ENCODE measurements around the gene TIMP4. TPM values are rescaled to one million over a fixed set of nuclear protein-coding genes. Genes with fewer than 3 reads are reported as not detected.

The TIMP4 gene
- total RNA-seq (not detected), total RNA-seq (0 reads per million in 2 donors)

GRCh38 chr3:12158387-12159226 is at the start of gene TIMP4:
TIMP4 (minus strand) TSS chr3:12158912; CDS start chr3:12158840, 72 bp downstream.
- ATAC-seq, result no peak
- H3K27me3 Mint-ChIP-seq, result peaks cover 22% of the 10 kb centered on the region
- no peak within 1 kb of the TSS for H3K27ac Mint-ChIP-seq
- H3K36me3 Mint-ChIP-seq (ENCODE audit: low read depth), result no peaks in the 10 kb centered on the region
- peaks cover 13% of the 10 kb centered on the region for H3K4me1 Mint-ChIP-seq
- H3K4me3 Mint-ChIP-seq, result peak within 1 kb of the TSS; percentile 55
- no peak for DNase-seq
- H3K9me3 ChIP-seq (ENCODE audit: control insufficient read depth, low read length, poor library complexity, severe bottlenecking), result no peaks in the 10 kb centered on the region

- Mint-ChIP-seq H3K27ac (no peak overlapping the region), H3K4me3 (no peak overlapping the region), H3K36me3 (ENCODE audit: low read depth) (no peaks in the 10 kb centered on the region), H3K4me1 (no peaks in the 10 kb centered on the region), H3K27me3 (no peaks in the 10 kb centered on the region)
- ATAC-seq (no peak), DNase-seq (no peak)
- H3K9me3 ChIP-seq (ENCODE audit: control insufficient read depth, low read length, poor library complexity, severe bottlenecking), result no peaks in the 10 kb centered on the region
Measured at GRCh38 chr3:12205171-12205570, 46.5 kb upstream of the TIMP4 start.

- H3K36me3 Mint-ChIP-seq (ENCODE audit: low read depth), result no peaks in the 10 kb centered on the region
- DNase-seq (no peak), ATAC-seq (no peak)
- no peak overlapping the region for H3K4me3 Mint-ChIP-seq
- H3K9me3 ChIP-seq (ENCODE audit: control insufficient read depth, low read length, poor library complexity, severe bottlenecking), result no peaks in the 10 kb centered on the region
- H3K4me1 Mint-ChIP-seq, result no peaks in the 10 kb centered on the region
- H3K27me3 Mint-ChIP-seq, result no peaks in the 10 kb centered on the region
- H3K27ac Mint-ChIP-seq, result no peak overlapping the region
Measured at GRCh38 chr3:12201813-12202212, 43.1 kb upstream of the TIMP4 start.

DNA sequence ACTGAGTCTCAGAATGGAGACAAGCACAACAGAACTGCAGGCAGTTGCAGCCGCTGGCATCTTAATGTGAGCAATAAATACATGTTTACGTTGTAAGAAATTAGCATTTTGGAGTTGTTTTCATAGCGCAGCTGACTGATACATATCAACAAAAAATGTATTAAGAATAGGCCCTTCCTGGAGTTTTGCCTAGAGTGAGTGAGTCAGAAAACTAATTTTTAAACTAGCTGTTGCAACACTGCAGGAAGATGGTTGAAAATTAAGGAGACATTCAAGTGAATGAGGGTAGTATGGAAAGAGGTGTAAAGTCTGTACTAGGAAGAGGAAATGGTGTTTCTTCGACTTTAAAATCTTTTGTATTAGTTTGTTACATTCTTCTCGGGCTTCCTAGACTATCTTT is 39.6 kb upstream of the TIMP4 start:
- H3K4me1 Mint-ChIP-seq, result peaks cover 2% of the 10 kb centered on the region
- DNase-seq (no peak), ATAC-seq (no peak)
- no peaks in the 10 kb centered on the region for H3K36me3 Mint-ChIP-seq (ENCODE audit: low read depth)
- no peak overlapping the region for H3K27ac Mint-ChIP-seq
- no peaks in the 10 kb centered on the region for H3K27me3 Mint-ChIP-seq
- no peak overlapping the region for H3K4me3 Mint-ChIP-seq
- no peaks in the 10 kb centered on the region for H3K9me3 ChIP-seq (ENCODE audit: control insufficient read depth, low read length, poor library complexity, severe bottlenecking)

DNA sequence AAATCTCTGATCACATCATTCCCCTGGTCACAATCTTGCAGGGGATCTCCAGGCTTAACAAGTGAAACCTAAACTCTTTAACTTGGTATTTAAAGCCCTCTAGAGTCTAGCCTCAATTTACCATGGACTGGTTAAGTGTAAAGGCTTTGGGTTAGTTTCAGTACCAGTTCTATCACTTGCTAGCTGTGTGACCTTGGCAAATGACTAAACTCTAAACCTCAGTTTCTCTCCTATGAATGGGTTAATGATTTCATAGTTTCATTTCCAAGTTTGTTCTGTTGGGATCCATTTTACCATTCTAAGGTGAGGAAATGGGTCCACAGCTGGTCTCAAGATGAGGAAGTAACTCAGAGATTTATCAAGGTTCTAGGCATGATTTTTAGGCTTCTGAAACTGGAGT is 38.8 kb upstream of the TIMP4 start:
- no peaks in the 10 kb centered on the region for H3K9me3 ChIP-seq (ENCODE audit: control insufficient read depth, low read length, poor library complexity, severe bottlenecking)
- Mint-ChIP-seq H3K27me3 (no peaks in the 10 kb centered on the region), H3K27ac (no peak overlapping the region), H3K4me3 (no peak overlapping the region), H3K36me3 (ENCODE audit: low read depth) (no peaks in the 10 kb centered on the region), H3K4me1 (peaks cover 2% of the 10 kb centered on the region)
- no peak for ATAC-seq
- no peak for DNase-seq

- H3K4me1 Mint-ChIP-seq, result peaks cover 2% of the 10 kb centered on the region
- H3K9me3 ChIP-seq (ENCODE audit: control insufficient read depth, low read length, poor library complexity, severe bottlenecking), result no peaks in the 10 kb centered on the region
- DNase-seq (no peak), ATAC-seq (no peak)
- H3K27me3 Mint-ChIP-seq, result no peaks in the 10 kb centered on the region
- no peak overlapping the region for H3K4me3 Mint-ChIP-seq
- no peaks in the 10 kb centered on the region for H3K36me3 Mint-ChIP-seq (ENCODE audit: low read depth)
- no peak overlapping the region for H3K27ac Mint-ChIP-seq
Measured at GRCh38 chr3:12196684-12197083, 38.0 kb upstream of the TIMP4 start.

DNA sequence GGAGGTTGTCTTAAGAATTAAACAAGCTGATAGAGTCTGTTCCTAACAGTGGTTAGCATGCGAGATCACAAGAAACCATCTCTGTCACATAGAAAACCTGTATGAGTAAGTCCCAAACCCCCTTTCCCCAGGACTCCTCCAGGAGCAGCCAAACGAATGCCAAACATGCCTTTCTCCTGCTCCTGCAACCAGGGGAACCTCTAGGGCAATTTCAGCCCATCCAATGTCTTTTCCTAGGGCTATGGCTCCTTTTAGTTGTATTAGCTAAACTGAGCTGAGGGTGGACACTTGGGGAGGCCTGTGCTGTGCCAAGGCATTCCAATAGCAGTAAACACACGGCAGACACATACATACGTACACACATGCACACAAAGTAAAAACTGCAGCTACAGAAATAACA is 36.5 kb upstream of the TIMP4 start:
- H3K9me3 ChIP-seq (ENCODE audit: control insufficient read depth, low read length, poor library complexity, severe bottlenecking), result no peaks in the 10 kb centered on the region
- no peak overlapping the region for H3K4me3 Mint-ChIP-seq
- H3K27me3 Mint-ChIP-seq, result peaks cover 4% of the 10 kb centered on the region
- no peak overlapping the region for H3K27ac Mint-ChIP-seq
- no peak for DNase-seq
- H3K4me1 Mint-ChIP-seq, result peaks cover 2% of the 10 kb centered on the region
- H3K36me3 Mint-ChIP-seq (ENCODE audit: low read depth), result no peaks in the 10 kb centered on the region
- ATAC-seq, result no peak

DNA sequence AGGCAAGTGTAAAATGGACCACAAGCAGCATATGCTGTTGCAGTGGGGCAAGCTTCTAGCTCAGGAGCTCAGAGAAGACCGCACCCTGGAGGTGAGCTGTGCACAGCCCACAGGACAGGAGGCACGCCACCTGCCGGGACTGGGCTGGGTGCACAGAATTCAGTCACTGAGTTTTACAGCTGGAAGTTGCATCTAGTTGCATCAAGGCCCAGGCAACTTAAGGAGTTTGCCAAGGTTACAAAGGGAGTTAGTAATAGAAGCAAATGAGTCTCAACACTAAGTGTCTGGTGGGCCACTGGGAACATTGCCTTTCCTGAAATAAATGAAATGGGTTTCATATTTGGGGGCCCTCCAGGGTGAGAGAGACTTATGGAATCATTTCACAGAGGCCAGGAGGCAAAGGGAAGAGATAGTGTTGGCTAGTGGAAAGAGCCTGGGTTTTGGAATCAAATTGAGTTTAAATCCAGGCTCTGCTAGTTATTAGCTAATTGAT is 36.0 kb upstream of the TIMP4 start:
- Mint-ChIP-seq H3K4me3 (no peak overlapping the region), H3K27ac (no peak overlapping the region), H3K36me3 (ENCODE audit: low read depth) (no peaks in the 10 kb centered on the region), H3K27me3 (peaks cover 6% of the 10 kb centered on the region), H3K4me1 (peaks cover 2% of the 10 kb centered on the region)
- ATAC-seq (no peak), DNase-seq (no peak)
- no peaks in the 10 kb centered on the region for H3K9me3 ChIP-seq (ENCODE audit: control insufficient read depth, low read length, poor library complexity, severe bottlenecking)

GRCh38 chr3:12194209-12194608 is 35.5 kb upstream of the TIMP4 start:
- peaks cover 6% of the 10 kb centered on the region for H3K27me3 Mint-ChIP-seq
- ATAC-seq (no peak), DNase-seq (no peak)
- no peak overlapping the region for H3K27ac Mint-ChIP-seq
- H3K36me3 Mint-ChIP-seq (ENCODE audit: low read depth), result no peaks in the 10 kb centered on the region
- H3K4me1 Mint-ChIP-seq, result peaks cover 2% of the 10 kb centered on the region
- no peaks in the 10 kb centered on the region for H3K9me3 ChIP-seq (ENCODE audit: control insufficient read depth, low read length, poor library complexity, severe bottlenecking)
- H3K4me3 Mint-ChIP-seq, result no peak overlapping the region

DNA sequence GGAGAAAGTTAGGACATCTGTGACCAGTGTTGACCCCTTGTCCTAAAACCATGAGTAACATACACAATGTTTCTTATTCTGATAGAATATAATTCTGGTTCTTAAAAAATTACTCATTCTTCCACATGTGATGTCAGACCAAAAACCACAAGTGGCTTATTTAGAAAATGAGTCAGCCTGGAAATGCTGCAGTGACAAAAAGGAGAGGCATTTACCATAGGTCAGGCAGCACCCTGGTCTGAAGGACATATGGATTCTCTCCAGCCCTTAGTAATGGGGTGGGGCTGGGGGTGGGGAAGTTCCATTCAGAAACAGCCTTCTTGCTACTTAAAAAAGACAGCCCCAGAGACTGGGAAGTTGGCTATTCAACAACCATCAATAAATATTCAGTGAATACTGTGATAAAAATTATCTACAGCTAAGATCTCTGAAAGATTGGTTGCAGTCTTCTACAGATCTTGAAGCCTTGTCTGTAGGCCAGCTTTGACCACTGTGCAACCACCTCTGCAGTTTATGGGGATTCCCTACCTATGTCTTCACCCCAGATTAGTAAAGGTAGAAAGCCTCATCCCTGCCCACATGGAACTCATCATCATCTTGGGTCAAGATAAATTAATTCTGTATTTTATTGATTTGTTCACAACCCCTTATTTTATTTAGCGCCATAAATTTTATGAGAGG is 34.9 kb upstream of the TIMP4 start:
- ATAC-seq (peak; percentile 57), DNase-seq (no peak)
- Mint-ChIP-seq H3K4me1 (peaks cover 2% of the 10 kb centered on the region), H3K27ac (no peak overlapping the region), H3K4me3 (no peak overlapping the region), H3K36me3 (ENCODE audit: low read depth) (no peaks in the 10 kb centered on the region), H3K27me3 (peaks cover 6% of the 10 kb centered on the region)
- no peaks in the 10 kb centered on the region for H3K9me3 ChIP-seq (ENCODE audit: control insufficient read depth, low read length, poor library complexity, severe bottlenecking)

GRCh38 chr3:12192655-12193484 is 34.2 kb upstream of the TIMP4 start:
- H3K27ac Mint-ChIP-seq, result no peak overlapping the region
- H3K9me3 ChIP-seq (ENCODE audit: control insufficient read depth, low read length, poor library complexity, severe bottlenecking), result no peaks in the 10 kb centered on the region
- no peaks in the 10 kb centered on the region for H3K36me3 Mint-ChIP-seq (ENCODE audit: low read depth)
- no peak overlapping the region for H3K4me3 Mint-ChIP-seq
- peaks cover 2% of the 10 kb centered on the region for H3K4me1 Mint-ChIP-seq
- peaks cover 6% of the 10 kb centered on the region for H3K27me3 Mint-ChIP-seq
- DNase-seq (no peak), ATAC-seq (no peak)

- no peak overlapping the region for H3K27ac Mint-ChIP-seq
- no peaks in the 10 kb centered on the region for H3K9me3 ChIP-seq (ENCODE audit: control insufficient read depth, low read length, poor library complexity, severe bottlenecking)
- H3K36me3 Mint-ChIP-seq (ENCODE audit: low read depth), result no peaks in the 10 kb centered on the region
- H3K4me1 Mint-ChIP-seq, result peaks cover 9% of the 10 kb centered on the region
- peaks cover 6% of the 10 kb centered on the region for H3K27me3 Mint-ChIP-seq
- no peak for ATAC-seq
- no peak for DNase-seq
- H3K4me3 Mint-ChIP-seq, result no peak overlapping the region
Measured at GRCh38 chr3:12192173-12192572, 33.5 kb upstream of the TIMP4 start.

DNA sequence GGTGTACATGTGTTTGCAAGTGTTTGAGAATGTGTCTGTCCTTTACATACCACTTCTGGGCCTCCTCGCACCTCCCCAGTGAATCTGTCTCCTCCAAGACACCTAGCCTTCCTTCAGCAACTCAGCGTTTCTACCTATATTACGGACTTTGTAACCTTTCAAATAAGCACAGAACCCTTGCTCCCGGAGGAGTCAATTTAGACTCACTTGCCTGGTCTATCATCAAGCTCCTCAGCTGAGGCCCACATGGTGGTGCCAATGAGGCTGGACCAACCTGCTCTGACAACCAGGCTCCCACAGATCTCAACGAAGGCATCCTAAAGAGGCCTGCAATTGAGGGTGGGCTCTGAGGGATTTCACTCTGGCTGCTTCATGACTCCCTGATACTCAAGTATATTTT is 32.8 kb upstream of the TIMP4 start:
- H3K9me3 ChIP-seq (ENCODE audit: control insufficient read depth, low read length, poor library complexity, severe bottlenecking), result no peaks in the 10 kb centered on the region
- peaks cover 6% of the 10 kb centered on the region for H3K27me3 Mint-ChIP-seq
- no peaks in the 10 kb centered on the region for H3K36me3 Mint-ChIP-seq (ENCODE audit: low read depth)
- no peak overlapping the region for H3K4me3 Mint-ChIP-seq
- no peak overlapping the region for H3K27ac Mint-ChIP-seq
- ATAC-seq, result no peak
- no peak for DNase-seq
- H3K4me1 Mint-ChIP-seq, result peaks cover 9% of the 10 kb centered on the region
